ENCODE measurements around the gene MTHFD2L.

Gene MTHFD2L

DNA sequence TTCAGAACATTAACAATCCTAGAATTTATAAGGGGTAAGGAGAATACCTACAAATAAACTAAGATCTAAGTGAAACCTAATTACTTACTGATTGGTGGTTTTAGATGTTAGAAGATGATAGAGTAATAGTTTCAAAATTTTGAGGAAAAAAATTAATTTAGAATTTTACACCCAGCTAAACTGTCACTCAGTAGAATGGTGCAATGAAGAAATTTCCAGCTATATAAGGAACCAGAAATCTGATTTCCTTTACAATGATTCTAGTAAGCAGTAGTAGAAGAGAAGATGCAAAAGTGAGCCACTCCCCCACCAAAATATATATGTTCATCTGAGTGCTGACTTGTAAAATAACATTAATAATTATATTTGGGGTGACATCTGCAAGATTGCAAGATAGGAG, 95.0 kb downstream of the MTHFD2L start:
- DNase-seq (ENCODE audit: low read depth) = no peak

DNA sequence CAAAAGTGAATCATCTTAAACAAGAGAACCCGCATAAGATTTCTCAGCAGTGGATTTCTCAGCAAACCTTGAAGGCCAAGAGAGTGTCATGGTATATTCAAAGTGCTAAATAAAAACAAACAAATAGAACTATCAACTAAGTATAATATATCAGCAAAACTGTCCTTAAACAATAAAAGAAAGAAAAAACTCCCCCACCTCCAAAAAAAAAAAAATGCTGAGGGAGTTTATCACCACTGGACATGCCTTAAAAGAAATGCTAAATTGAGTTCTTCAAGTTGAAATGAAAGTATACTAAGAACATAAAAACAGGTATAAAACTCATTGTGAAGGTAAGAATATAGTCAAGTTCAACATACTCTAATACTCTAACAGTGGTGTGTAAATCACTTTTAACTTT, 96.5 kb downstream of the MTHFD2L start:
- no peak for DNase-seq (ENCODE audit: low read depth)

DNA sequence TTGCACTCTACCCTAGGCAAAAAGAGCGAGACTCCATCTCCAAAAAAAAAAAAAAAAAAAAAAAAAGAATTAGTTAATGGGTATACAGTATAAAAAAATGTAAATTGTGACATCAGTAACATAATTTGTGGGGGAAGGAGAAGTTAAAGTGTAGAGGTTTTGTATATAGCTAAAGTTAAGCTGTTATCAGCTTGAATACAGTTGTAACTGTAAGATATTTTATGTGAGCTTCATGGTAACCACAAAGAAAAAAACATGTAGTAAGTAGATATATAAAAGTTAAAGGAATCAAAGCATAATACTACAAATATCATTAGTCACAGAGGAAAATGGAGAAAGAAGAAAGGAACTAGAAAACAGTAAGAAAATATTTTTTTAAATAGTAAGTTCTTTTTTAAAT, 97.2 kb downstream of the MTHFD2L start:
- DNase-seq (ENCODE audit: low read depth) = no peak

DNA sequence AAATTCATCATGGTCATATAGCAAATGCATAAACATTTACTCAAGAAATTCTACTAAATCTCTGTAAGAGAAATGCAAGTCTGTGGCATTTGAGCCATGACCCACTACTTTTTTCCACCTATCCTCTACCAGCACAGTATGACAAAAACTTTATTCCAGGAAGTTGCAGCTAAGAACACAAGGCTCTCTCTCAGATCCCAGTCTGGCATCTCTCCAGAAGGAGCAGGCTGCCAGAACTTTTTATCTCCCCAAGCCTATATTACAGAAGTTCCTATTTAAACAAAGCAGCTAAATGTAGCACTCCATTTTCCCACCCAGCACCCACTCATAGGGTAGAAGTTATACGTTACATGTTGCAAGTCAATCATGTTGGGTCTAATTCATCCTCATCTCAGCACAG, 101.0 kb downstream of the MTHFD2L start:
- DNase-seq (ENCODE audit: low read depth) = no peak

DNA sequence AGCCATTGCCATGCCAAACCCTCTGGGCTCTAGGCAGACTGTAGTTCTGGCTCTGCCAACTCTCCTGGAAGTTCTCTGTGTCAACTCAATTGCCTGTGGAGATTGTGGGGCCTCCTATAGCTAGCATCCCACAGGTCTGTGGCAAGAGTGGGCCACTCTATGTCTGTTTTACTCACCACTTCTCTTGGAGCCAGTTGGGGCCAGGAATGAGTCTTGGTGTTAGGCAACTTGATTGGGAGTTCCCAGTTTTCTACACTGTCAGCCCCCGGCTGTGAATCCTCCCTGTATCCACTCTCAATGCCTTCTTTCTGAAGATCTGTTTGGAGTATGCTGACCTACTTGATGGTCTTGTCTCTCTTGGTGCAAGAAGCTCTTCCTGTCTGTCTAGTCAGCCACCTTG, 102.1 kb downstream of the MTHFD2L start:
- no peak for DNase-seq (ENCODE audit: low read depth)

DNA sequence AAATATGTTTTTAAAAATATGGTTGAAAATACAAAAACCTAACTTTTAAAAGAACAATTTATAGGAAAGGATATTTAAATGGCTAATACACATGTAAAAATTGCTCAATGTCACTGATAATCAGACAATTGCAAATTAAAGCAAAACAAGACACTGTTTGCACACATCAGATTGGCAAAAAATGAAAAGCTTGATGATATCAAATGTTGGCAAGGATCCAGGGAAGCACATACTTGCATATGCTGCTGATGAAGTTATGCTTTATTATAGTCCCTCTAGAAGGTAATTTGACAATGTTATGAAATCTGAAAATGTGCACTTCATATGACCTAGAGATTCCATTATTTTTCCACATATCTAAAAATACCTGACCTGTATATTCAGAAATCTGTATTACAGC, 104.6 kb downstream of the MTHFD2L start:
- no peak for DNase-seq (ENCODE audit: low read depth)

DNA sequence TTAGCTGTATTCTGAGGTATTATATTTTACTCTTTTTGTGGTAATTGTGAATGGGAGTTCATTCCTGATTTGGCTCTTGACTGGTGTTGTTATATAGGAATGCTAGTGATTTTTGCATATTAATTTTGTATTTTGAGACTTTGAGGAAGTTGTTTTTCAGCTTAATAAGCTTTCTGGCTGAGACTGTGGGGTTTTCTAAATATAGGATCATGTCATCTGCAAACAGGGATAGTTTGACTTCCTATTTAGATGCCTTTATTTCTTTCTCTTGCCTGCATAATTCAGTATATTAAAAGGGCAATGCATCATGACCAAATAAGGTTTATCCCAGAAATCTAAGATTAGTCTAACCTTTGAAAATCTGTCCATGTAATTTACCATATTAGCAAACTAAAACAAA, 105.6 kb downstream of the MTHFD2L start:
- DNase-seq (ENCODE audit: low read depth) = no peak

DNA sequence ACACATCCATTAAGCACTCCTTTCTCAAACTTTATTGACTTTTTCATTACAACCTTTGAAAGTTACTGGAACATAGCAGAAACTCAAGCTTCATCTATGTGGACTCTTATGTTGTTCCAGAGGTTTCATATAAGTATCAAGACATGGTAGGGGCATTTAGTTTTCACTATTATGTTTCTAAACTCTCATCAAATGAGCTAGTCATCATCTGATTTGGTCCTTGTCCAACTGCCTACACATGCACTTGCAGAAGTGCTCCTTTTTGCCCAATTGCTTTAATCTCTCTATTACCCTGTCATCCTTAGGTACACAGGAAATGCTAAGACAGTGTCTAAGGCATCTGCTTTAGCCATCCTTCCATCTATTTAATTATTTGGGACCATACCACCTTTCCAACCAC, 108.2 kb downstream of the MTHFD2L start:
- no peak for DNase-seq (ENCODE audit: low read depth)

DNA sequence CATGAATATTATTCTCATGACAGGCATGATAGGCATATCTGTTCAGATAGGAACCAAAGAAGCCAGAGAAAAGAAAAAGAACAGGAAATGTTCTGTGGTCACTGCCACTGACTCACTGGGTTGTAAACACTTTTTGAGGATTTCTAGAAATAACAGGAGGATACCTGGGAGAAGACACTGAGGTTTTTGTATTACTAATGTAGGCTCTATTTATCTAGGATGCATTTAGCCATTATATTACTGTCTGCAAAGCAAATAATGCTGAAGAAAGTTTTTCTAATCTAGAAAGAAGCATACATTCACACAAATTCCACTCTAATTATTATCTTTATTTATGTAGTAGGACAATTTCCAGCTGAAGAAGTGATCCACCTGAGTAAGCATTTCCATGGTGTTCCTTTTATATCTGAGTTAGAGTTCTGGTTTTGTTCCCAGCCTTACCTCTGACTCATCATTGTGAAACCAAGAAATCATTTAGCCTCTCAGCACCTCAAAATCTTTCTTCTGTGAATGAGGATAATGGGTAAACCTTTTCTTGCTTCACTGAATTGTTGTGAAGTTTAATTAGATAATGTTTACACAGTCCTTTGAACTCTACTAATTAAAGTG, 110.2 kb downstream of the MTHFD2L start:
- no peak for DNase-seq (ENCODE audit: low read depth)

DNA sequence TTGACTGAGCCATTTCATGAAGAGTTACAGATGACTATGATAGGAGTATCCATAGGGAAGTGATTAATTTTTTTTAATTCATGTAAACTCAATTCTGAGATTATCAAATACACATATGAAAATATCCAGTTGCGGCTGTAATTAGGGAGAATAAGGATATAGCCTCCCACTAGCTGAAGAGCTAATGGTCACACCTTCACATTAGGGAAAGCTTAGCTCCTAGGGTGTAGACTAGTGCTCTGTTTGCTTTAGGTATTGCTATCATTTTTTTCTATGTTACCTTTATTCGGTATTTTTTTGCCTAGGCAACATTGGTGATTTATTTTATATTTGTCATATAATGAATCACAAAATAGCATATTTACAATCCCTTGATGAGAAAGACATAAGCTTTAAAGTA, 110.7 kb downstream of the MTHFD2L start:
- no peak for DNase-seq (ENCODE audit: low read depth)

DNA sequence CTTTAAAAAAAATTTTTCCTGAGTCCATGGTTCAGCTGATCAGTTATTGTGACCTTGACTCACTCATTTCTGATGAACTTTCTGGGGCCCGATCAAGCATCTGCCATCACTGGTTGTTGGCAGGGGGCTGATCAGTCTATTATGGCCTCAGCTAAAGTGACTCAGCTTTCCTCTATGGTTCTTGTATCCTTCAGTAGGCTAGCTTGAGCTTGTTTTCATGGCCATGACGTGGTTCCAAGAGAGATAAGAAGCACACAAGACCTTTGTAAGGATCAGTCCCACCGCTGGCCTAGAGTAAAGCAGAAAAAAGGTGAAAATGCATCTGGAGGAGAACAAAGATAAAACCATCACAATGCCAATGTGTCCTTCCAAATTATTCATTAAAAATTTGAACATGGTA, 120.6 kb downstream of the MTHFD2L start:
- no peak for DNase-seq (ENCODE audit: low read depth)

DNA sequence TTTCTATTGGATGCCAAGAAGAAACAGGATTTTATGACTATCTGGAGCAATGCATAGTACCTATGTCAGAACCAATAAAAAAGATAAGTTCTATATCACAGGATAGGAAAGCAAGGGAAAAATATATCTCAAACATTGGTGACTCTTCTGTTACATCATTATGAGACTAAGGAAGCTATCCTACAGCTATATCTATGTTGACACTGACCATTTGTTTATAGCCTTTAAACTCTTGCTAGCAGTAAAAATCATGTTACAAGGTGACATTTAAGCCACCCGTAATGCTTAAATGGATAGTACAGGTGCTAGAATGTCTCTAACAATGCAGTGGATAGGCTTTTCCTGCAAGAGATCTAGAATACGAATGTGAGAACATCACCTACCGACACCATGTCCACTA, 121.8 kb downstream of the MTHFD2L start:
- DNase-seq (ENCODE audit: low read depth) = no peak

DNA sequence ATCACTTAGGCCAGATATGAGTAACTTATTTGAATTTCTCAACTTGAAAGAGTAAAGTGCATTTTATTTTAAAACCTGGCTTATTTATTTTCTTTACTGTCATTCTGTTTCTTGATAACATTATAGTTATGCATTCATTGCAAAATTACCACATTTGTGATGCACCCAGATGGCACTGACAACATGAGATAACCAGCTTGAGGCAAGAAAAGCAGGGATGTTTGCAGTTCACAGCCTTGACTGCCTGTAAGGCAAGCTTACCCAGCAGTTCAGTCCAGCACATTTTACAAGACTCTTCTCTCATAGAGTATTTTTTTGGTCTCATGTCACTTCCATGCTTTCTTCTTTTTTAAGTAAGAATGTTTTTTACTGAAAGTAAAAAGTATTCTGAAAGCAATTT, 125.0 kb downstream of the MTHFD2L start:
- DNase-seq (ENCODE audit: low read depth) = no peak

DNA sequence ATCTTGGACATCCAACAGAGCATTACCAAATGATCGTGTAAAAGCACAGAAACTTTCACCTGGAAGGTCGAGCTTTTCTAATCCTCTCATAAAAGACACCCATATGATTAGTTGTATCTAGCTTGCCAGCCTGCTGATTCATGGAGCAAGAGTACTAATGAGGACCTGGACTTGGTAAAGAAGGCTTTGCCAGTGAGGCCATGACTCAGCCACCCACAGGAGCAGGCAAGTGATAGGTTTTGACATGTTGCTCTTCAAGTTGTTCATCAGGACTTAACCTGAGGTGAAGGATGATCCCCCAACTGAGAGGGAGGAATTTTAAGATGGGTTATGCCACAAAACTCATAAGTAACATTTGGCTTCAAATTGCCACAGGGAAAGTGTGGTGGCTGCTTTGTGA, 125.7 kb downstream of the MTHFD2L start:
- DNase-seq (ENCODE audit: low read depth) = no peak

DNA sequence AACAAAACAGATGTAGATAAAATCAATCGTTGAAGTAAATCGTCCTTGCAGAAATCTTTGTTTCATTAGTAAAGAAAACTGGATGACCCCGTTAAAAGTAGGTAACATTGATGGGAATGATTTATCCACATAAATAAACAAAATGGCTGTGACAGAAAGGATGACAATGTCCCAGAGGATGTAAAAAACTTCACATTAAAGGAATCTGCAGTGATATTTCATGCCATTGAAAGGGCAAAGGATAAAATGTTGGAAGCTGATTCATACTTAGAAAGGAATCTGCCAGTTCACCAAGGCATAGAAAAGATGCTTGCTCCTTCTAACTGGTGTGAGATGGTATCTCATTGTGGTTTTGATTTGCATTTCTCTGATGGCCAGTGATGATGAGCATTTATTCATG, 126.1 kb downstream of the MTHFD2L start:
- no peak for DNase-seq (ENCODE audit: low read depth)

DNA sequence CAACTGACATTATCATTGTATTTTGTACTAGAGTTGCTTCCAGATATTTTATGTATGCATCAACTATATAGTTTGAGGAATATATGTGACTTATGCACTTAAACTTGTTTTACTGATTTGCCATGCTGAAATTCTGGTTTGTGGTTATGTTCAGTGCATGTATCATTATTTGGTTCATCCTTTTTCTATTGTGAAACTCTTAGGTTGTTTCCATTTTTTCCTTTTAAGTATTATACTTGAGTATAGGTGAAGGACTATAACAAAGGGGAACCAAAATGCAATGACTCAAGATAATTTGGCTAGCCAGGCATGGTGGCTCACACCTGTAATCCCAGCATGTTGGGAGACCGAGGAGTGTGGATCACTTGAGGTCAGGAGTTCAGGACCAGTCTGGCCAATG, 129.2 kb downstream of the MTHFD2L start:
- no peak for DNase-seq (ENCODE audit: low read depth)

DNA sequence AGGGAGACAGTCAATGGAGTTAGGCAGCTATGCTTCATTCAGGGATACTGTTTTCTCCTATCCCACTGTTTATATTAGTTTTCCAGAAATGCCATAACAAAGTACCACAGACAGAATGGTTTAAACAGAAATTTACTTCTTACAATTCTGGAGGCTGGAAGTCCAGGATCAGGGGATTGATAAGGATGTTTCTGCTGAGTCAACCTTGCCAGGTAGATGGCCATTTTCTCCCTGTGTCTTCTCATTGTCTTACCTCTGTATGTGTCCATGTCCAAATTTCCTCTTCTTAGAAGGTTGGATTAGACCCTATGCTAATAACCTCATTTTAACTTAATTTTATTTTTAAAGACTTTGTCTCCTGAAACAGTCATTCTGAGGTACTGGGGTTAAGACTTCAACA, 129.9 kb downstream of the MTHFD2L start:
- DNase-seq (ENCODE audit: low read depth) = no peak

DNA sequence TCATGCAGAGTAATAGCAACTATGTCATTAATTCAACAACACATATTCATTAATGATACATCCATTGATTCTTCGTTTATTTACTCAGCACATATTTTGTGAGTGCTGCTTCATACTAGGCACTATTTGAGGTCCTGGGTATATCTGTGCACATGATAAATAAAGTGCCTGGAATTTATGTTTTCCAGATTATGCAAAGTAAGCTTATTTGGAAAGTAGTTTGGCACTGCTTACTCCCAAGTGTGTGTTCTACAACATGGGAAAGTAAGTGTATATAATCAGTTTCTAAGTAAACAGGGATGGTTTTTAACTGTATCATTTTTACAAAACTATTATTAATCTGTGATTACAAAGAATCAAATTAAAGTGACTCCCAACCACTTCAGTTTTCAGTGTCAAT, 133.6 kb downstream of the MTHFD2L start:
- DNase-seq (ENCODE audit: low read depth) = no peak

DNA sequence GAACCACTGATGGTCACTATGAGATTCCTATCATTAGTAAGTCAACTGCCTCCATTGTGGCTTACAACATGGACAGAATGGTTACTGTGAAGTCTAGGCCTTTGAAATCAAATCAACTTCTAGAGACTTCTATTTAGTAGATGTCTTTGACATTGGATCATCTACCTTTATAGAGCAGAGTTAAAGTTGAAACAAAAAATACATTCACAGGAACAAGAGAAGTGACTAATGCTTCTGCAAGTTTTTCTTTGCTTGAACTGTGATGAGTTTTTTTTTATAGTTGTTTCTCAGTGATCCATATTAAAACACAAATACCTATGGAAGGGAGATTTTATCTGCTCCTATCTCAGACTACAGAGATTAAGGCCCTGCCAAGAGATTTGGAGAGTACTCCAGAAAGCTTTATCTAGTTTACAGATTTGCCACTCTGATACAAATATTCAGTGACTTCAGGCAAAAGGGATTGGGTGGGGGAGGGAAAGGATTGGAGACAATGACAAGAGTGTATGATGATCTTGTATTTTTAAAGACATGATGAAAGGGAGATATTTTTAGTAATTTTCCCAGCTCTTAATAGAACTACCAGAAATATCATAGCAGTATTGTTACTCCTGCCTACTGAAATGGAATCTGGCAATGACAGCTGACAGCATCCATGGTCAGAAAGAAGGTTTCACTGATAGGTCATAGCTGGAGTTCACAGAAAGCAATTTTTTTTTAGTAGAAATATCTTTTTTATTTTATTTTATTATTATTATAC, 134.4 kb downstream of the MTHFD2L start:
- DNase-seq (ENCODE audit: low read depth) = no peak

DNA sequence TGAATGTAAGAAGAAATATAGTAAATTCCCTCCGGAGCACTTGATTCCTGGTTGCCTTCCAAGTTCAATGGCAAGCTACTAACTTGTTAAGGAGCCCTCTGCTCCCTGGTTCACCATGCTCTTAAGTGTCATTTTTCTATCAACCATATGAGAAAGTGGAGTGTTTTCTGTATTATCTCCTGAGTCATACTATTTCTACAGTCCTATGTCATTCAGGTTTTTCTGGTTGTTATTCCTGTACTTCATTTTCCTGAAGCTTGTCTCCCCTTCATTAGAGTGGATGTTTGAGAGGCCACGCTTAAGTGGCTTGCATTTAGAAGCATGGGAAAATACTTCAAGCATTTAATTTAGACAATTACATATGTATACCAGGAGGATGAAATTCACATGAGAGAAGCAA, 135.6 kb downstream of the MTHFD2L start:
- DNase-seq (ENCODE audit: low read depth) = no peak

DNA sequence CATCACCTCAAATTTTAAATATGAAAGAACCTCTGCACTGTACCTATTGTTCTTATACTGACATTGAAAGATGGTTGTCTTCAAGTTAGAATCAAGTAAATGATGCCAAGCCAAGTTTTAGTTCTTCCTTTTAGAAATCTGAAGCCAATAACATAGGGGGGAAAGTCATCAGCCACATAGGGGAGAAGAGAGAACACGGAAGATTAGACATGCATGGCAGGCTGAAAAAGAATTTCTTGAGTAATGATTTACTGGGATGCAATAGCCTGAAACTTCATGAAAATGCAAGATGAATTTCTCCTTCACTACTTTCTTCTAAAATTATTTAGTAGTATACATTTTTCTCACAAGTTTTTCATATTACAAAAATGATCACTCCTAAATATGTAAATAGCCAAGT, 136.8 kb downstream of the MTHFD2L start:
- no peak for DNase-seq (ENCODE audit: low read depth)

DNA sequence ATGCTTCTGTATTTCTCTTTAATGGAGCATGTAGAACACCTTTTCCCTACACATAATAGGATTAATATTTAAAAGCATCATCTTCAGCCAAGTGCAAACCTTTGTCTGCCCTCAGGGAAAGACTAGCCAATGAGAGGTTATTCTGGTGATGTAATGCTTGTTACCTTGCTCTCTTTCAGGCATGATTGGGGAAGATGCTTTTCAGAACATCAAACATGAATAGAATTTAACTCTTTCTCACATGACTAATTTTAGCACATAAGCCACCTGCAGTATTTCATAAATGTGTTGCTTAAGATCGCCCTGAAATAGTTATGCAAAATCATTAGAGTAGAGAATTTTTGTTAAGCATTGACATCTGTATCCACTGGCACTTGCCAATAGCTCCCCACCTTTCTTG, 139.6 kb downstream of the MTHFD2L start:
- DNase-seq (ENCODE audit: low read depth) = no peak

DNA sequence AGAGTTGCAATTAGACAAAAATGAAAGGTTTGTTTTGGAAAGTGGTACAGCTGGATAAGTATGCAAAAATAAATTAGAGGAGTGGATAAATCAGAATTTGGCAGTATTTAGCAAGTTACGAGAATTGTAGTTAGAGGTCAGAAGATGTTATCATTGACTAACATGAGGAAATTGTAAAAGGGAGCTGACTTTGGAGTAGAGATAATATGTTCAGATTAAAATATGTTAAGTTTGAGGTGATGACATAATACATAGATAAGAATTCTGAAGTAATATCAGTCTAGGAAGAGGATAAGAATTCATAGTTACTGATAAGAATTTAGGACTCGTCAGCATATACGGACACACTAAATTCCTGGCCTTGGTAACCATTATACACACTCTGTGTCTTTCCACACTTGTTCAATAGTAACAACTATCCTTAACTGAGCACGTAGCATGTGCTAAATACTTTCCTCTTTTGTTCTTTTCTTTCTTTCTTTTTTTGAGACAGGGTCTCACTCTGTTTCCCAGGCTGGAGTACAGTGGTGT, 146.2 kb downstream of the MTHFD2L start:
- no peak for DNase-seq (ENCODE audit: low read depth)

DNA sequence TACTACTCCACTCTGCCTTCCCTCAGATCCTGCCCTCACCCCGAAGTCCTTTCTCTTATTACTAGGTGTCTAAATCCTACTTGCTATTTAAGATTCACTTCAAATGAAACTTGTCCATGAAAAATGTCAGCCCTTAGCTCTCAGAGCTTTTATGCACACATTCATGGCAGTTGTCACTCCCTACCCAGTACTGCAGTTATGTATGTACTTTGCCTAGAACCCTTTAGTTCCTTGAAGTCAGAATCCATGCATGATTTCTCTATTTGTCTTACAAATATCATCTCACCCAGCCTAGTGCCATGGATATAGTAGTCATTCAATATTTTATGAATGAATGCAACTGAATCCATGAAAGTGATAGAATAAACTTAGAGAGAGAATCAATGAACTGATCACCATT, 147.1 kb downstream of the MTHFD2L start:
- no peak for DNase-seq (ENCODE audit: low read depth)
